GM13976 (cell line): ENCODE measurements around the gene RHEB.

Experiments used
- DNase-seq: peaks from one replicate; pipeline ENCODE4 v3.0.0; 2012; ENCODE audit warnings: low spot score
- in situ Hi-C: fragments of 300-500 bp; cut with MboI; formaldehyde crosslinking; loops from one replicate; pipeline ENCODE4 v1.12.0; 2022; ENCODE audit warnings: low sequenced_read_pairs, mixed read lengths, inconsistent platforms; ENCODE audit not compliant: unreplicated experiment
- TF ChIP-seq, protein P1 (sequence below): IDR thresholded peaks from 2 replicates; pipeline ENCODE4 v1.5.1; 2012; ENCODE audit warnings: borderline replicate concordance, mild to moderate bottlenecking; ENCODE audit not compliant: insufficient read depth; ENCODE audit errors: extremely low read depth, missing control alignments, control extremely low read depth

Gene RHEB

DNA sequence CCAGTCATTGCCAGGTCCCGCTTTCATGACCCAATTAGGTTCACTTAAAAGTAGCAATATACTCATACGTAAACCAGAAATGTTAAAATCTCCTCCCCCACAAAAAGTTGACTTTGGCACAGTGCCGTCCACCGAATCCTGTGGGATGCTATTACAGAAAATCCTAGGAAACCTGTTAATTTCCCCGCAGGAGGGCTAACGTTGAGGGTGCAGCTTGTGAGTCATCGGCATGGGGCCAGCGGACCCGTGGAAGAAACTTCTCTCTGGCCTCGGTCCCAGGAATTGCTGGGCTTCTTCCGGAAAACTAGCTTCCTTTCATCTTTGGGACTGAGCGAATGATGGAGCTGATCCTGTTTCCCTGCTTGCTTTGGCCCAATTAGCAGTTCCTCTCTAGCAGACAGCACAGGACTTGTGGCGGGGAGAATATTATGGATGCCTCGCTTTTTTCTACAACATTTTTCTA, 93.2 kb downstream of the RHEB start:
- TF ChIP-seq, protein P1, sequence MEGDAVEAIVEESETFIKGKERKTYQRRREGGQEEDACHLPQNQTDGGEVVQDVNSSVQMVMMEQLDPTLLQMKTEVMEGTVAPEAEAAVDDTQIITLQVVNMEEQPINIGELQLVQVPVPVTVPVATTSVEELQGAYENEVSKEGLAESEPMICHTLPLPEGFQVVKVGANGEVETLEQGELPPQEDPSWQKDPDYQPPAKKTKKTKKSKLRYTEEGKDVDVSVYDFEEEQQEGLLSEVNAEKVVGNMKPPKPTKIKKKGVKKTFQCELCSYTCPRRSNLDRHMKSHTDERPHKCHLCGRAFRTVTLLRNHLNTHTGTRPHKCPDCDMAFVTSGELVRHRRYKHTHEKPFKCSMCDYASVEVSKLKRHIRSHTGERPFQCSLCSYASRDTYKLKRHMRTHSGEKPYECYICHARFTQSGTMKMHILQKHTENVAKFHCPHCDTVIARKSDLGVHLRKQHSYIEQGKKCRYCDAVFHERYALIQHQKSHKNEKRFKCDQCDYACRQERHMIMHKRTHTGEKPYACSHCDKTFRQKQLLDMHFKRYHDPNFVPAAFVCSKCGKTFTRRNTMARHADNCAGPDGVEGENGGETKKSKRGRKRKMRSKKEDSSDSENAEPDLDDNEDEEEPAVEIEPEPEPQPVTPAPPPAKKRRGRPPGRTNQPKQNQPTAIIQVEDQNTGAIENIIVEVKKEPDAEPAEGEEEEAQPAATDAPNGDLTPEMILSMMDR: no peak
- no peak for DNase-seq
- in situ Hi-C loops: no loop called here

DNA sequence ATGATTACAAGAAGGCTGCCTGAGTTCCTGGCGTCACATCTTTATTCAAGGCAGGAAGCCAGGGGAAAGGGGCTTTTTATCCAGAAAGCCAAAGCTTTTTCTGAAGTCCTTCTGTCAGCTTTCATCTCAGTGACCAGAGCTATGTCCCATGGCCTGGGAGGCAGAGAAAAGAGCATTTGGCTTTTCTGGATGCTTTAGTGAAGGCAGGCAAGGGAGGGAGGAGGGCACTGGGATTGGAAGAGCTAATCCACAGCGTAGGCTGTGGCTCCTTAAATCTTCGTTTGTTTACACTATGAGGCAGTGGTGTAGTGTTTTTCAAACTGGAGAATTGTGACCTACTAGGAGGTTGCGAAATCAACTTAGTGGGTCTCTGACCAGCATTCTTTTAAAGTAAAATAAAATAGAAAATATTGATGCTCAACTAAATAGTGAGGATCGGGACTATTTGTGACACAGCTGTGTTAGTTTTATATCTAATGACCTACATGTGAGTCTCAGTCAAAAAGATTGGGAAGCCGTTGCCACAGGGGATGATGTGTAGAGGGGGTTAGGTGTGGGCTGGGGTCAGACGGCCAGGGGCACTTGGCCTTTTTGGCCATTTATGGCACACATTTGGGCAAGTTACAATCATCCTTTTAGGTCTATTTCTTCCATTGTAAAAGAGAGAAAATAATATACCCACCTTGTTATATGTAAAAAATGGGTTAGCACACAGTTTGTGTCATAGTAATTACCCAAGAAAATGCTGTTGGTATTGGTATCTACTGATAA, 93.8 kb downstream of the RHEB start:
- DNase-seq: no peak
- TF ChIP-seq, protein P1: no peak
- in situ Hi-C loops: no loop called here

DNA sequence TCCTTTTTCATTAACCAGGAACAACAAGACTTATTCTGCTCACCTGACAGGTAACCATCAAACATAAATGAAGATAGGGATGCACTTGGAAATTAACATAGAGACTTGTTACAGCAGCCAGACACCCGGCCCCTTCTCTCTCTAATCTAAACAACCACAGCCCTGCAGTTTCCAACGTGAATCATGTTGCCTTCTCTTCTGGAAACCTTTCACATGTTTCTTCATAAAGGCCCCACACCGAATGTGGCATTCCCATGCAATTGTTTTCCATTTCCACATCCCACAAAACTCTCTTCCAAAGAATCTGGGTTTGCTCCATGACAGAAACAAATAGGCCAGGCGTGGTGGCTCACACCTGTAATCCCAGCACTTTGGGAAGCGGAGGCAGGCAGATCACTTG, 94.9 kb downstream of the RHEB start:
- DNase-seq: no peak
- in situ Hi-C loops: no loop called here

DNA sequence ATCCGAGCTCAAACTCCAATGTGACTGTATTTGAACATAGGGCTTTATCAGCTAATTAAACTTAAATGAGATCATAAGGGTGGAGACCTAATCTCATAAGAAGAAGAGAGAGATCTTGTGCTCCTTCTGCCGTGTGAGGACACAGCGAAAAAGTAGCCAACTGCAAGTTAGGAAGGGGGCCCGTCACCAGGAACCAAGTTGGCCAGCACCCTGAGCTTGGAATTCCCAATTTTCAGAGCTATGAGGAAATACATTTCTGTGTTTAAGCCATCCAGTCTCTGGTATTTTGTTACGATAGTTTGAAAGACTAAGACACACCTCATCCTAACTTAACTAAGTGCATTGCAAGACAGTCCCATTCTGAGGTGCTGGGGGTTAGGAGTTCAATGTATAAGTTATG, 95.8 kb downstream of the RHEB start:
- DNase-seq: no peak
- in situ Hi-C loops: no loop called here
- TF ChIP-seq, protein P1: no peak

More for the DNA sequence above, 94.9 kb downstream of the RHEB start:
- TF ChIP-seq, protein P1: no peak

DNA sequence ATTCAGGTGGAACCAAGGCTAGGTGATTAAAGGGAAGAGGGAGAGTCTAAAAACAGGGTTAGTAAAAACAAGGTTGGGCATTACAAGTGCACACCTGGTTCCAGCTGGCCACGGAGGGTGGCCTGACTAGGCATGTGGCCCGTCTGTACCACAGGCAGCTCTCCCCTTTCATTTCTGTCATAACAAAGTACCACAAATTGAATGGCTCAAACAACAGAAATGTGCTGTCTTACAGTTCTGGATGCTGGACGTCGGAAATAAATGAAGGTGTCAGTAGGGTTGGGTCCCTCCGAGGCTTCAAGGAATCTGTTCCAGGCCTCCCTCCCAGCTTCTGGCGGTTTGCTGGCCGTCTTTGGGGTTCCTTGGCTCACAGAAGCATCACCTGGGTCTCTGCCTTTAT, 96.5 kb downstream of the RHEB start:
- TF ChIP-seq, protein P1: no peak
- DNase-seq: no peak
- in situ Hi-C loops: no loop called here

DNA sequence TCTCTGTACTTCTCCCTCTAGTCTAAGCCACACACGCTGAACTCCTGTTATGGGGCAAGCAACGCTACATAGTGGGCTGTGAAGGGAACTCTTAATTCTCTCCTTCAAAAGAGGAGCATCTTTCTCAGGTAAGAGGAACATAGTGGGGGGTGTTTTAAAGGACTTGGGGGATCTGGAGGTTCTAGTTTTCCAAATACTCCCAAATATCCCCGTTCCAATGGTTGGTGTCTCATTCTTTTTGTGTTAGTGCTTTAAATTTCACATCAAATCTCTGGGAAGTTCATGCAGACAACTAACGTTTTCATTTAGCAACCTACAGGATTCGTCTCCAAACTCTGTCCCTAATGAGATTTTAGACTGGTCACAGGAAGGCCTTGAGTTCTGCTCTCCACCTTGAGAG, 97.5 kb downstream of the RHEB start:
- in situ Hi-C loops: no loop called here
- TF ChIP-seq, protein P1: no peak
- DNase-seq: no peak
